KMS-11 (cell line): ENCODE results near the gene HERC6.
"Not testable (repeated sequence)": the region's sequence is repeated elsewhere in the genome, so short reads cannot be mapped to it uniquely, and the experiment has no call there.

Experiments used
- H2AFZ ChIP-seq: fragments of 200-600 bp; sonication (generic); 2 replicates; pipeline ENCODE4 v1.6.1; 2016; ENCODE audit warnings: antibody characterized with exemption, mixed run types, low read depth
- H3K27ac ChIP-seq: fragments of 200-600 bp; sonication (generic); 2 replicates; pipeline ENCODE4 v1.6.1; 2016; ENCODE audit warnings: mild to moderate bottlenecking, mixed run types
- H3K27me3 ChIP-seq: fragments of 200-600 bp; sonication (generic); 2 replicates; pipeline ENCODE4 v1.6.1; 2017; ENCODE audit warnings: mild to moderate bottlenecking, low read depth, mixed run types, moderate library complexity; ENCODE audit not compliant: insufficient read depth
- H3K36me3 ChIP-seq: fragments of 200-600 bp; sonication (generic); 2 replicates; pipeline ENCODE4 v1.6.1; 2017; ENCODE audit warnings: mild to moderate bottlenecking, mixed run types; ENCODE audit not compliant: insufficient read depth
- H3K4me1 ChIP-seq: fragments of 200-600 bp; sonication (generic); 2 replicates; pipeline ENCODE4 v1.6.1; 2016; ENCODE audit warnings: mild to moderate bottlenecking, low read depth, mixed run types; ENCODE audit not compliant: poor library complexity, severe bottlenecking
- H3K4me2 ChIP-seq: fragments of 200-600 bp; sonication (generic); 2 replicates; pipeline ENCODE4 v1.7.0; 2016; ENCODE audit warnings: mild to moderate bottlenecking, mixed run types
- H3K4me3 ChIP-seq: fragments of 200-600 bp; sonication (generic); IDR thresholded peaks from 2 replicates; pipeline ENCODE4 v1.6.1; 2017; ENCODE audit warnings: low read depth, low read length, mixed read lengths; ENCODE audit not compliant: insufficient read depth
- H3K79me2 ChIP-seq: fragments of 200-600 bp; sonication (generic); 2 replicates; pipeline ENCODE4 v1.6.1; 2016; ENCODE audit warnings: low read depth, mixed run types; ENCODE audit not compliant: insufficient read depth
- H3K9ac ChIP-seq: fragments of 200-600 bp; sonication (generic); 2 replicates; pipeline ENCODE4 v1.6.1; 2016; ENCODE audit warnings: mild to moderate bottlenecking, mixed run types
- H4K20me1 ChIP-seq: fragments of 200-600 bp; sonication (generic); 2 replicates; pipeline ENCODE4 v1.6.1; 2016; ENCODE audit warnings: mild to moderate bottlenecking, mixed run types; ENCODE audit not compliant: insufficient read depth
- CTCF ChIP-seq: fragments of 200-600 bp; sonication (generic); conservative IDR thresholded peaks from 2 replicates; pipeline ENCODE4 v1.6.1; 2017; ENCODE audit warnings: low read depth, mild to moderate bottlenecking, antibody characterized with exemption, low read length, moderate library complexity, mixed read lengths

Gene HERC6

GRCh38 chr4:88357262-88357661, 21.4 kb upstream of the HERC6 start:
- H3K4me2 ChIP-seq: no peak overlapping the region
- no peak overlapping the region for H3K4me3 ChIP-seq
- no peaks in the 10 kb centered on the region for H3K36me3 ChIP-seq
- H3K9ac ChIP-seq: no peak overlapping the region
- no peak overlapping the region for H3K27ac ChIP-seq
- H2AFZ ChIP-seq: no peak overlapping the region
- TF ChIP-seq CTCF: no peak
- no peaks in the 10 kb centered on the region for H3K4me1 ChIP-seq
- H3K27me3 ChIP-seq: no peaks in the 10 kb centered on the region
- H3K79me2 ChIP-seq: no peaks in the 10 kb centered on the region
- H4K20me1 ChIP-seq: no peaks in the 10 kb centered on the region

- Histone ChIP-seq H3K27me3 (no peaks in the 10 kb centered on the region), H3K36me3 (no peaks in the 10 kb centered on the region), H3K4me1 (no peaks in the 10 kb centered on the region), H4K20me1 (no peaks in the 10 kb centered on the region), H3K4me3 (no peak overlapping the region), H3K9ac (no peak overlapping the region), H3K27ac (no peak overlapping the region), H3K4me2 (no peak overlapping the region), H2AFZ (no peak overlapping the region), H3K79me2 (no peaks in the 10 kb centered on the region)
- TF ChIP-seq CTCF: no peak
Observed at GRCh38 chr4:88359558-88359957, 19.1 kb upstream of the HERC6 start.

- no peaks in the 10 kb centered on the region for H3K36me3 ChIP-seq
- TF ChIP-seq CTCF: no peak
- no peaks in the 10 kb centered on the region for H4K20me1 ChIP-seq
- no peaks in the 10 kb centered on the region for H3K27me3 ChIP-seq
- H3K9ac ChIP-seq: no peak overlapping the region
- no peak overlapping the region for H3K27ac ChIP-seq
- H3K4me2 ChIP-seq: no peak overlapping the region
- no peak overlapping the region for H2AFZ ChIP-seq
- no peaks in the 10 kb centered on the region for H3K79me2 ChIP-seq
- no peak overlapping the region for H3K4me3 ChIP-seq
- no peaks in the 10 kb centered on the region for H3K4me1 ChIP-seq
Observed at GRCh38 chr4:88360256-88360655, 18.4 kb upstream of the HERC6 start.

GRCh38 chr4:88360791-88361190, 17.9 kb upstream of the HERC6 start:
- H3K9ac ChIP-seq: no peak overlapping the region
- no peak overlapping the region for H2AFZ ChIP-seq
- no peak overlapping the region for H3K4me2 ChIP-seq
- H3K4me3 ChIP-seq: no peak overlapping the region
- no peaks in the 10 kb centered on the region for H3K4me1 ChIP-seq
- H3K36me3 ChIP-seq: no peaks in the 10 kb centered on the region
- H3K27me3 ChIP-seq: no peaks in the 10 kb centered on the region
- no peaks in the 10 kb centered on the region for H4K20me1 ChIP-seq
- TF ChIP-seq CTCF: no peak
- no peak overlapping the region for H3K27ac ChIP-seq
- no peaks in the 10 kb centered on the region for H3K79me2 ChIP-seq

GRCh38 chr4:88361217-88361773, 17.4 kb upstream of the HERC6 start:
- not testable (repeated sequence) for H3K36me3 ChIP-seq, H4K20me1 ChIP-seq, H3K27me3 ChIP-seq, H2AFZ ChIP-seq, H3K4me3 ChIP-seq, H3K9ac ChIP-seq, H3K4me1 ChIP-seq, H3K79me2 ChIP-seq, H3K27ac ChIP-seq, H3K4me2 ChIP-seq
